IPS-18c (cell line): ENCODE results near the gene AKAP6.
"Not testable (repeated sequence)": the region's sequence is repeated elsewhere in the genome, so short reads cannot be mapped to it uniquely, and the experiment has no call there.

Experiments used
- H3K4me3 ChIP-seq: 2 replicates; pipeline ENCODE4 v1.7.0; 2013; ENCODE audit warnings: low read depth, mild to moderate bottlenecking, low read length, moderate library complexity; ENCODE audit not compliant: insufficient read depth
- H3K9me3 ChIP-seq: one replicate; pipeline ENCODE4 v1.6.1; 2013; ENCODE audit warnings: mild to moderate bottlenecking, low read length, moderate library complexity; ENCODE audit not compliant: control insufficient read depth, insufficient read depth

Gene AKAP6

DNA sequence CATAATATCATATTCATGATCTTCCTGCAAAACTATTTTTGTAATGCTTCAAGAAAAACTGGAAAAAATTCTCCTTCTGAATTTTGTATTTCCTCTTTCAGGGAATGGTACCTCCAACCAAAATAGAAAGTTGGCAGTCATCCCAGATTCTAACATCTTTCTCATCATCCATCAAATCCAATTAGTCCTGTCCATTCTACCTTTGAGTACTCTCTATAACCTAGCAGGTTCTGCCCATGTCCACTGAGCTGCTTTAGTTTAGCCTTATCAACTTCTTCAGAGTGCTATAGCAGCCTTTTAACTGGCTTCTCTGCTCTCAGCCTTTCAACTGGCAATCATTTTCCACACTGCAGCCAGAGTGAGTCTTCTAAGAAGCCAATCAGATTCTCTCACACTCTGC lies 236.2 kb downstream of the AKAP6 start:
- no peak overlapping the region for H3K4me3 ChIP-seq
- H3K9me3 ChIP-seq = no peaks in the 10 kb centered on the region

DNA sequence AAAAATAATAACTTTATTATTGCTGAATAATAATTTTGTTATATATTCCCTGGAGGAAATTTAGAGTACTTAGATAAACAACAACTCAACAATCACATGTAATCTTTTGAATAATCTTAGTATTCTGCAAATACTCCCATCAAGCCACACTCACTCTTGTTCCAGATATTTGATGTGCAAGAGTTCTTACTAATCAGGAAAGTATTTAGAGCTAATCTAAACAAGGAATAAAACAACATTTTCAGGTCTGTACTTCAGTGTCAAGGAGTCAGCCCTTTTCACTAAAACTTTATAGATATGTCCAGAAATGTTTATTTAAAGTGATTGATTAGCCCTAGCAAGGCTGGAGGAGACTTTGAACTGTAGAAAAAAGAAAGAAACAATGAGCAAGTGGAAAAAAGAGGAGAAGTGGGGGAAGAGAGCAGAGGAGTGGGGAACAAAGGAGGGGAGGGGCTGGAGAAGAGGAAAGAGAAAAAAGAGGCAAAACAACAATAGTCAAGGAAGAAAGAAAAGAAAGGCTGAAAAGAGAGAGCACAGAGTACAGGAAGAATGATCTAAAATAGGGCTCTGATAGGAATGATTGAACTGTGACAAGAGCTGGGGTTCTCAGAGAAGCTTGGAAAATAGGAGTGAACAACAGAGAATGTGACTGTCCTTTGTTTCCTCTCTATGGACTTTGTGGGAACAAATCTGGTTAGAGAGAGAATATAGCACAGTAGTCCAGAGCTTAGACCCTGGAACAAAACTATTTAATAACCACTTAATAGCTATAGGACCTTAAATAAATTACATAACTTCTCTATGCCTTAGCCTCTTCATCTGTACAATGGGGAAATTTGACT lies 238.7 kb downstream of the AKAP6 start:
- no peak overlapping the region for H3K4me3 ChIP-seq
- H3K9me3 ChIP-seq = no peaks in the 10 kb centered on the region

DNA sequence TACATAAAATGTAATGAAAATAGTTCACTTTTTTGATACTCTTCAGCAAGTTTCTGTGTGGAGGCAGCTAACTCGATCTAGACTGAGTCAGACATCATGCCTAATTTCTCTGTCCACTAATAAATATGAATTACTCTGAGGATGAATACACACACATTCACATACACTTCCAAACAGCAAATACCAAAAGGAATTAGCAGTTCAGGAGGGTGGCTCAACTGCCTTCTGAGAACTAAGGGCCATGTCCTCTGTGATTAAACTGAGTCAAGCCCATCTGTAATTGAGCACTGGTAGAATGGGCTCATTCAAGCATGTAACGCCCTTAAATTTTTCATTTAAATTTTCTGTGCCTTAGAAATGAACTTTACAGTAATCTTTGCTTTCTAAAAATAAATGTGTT lies 242.5 kb downstream of the AKAP6 start:
- Histone ChIP-seq H3K9me3 (no peaks in the 10 kb centered on the region), H3K4me3 (no peak overlapping the region)

DNA sequence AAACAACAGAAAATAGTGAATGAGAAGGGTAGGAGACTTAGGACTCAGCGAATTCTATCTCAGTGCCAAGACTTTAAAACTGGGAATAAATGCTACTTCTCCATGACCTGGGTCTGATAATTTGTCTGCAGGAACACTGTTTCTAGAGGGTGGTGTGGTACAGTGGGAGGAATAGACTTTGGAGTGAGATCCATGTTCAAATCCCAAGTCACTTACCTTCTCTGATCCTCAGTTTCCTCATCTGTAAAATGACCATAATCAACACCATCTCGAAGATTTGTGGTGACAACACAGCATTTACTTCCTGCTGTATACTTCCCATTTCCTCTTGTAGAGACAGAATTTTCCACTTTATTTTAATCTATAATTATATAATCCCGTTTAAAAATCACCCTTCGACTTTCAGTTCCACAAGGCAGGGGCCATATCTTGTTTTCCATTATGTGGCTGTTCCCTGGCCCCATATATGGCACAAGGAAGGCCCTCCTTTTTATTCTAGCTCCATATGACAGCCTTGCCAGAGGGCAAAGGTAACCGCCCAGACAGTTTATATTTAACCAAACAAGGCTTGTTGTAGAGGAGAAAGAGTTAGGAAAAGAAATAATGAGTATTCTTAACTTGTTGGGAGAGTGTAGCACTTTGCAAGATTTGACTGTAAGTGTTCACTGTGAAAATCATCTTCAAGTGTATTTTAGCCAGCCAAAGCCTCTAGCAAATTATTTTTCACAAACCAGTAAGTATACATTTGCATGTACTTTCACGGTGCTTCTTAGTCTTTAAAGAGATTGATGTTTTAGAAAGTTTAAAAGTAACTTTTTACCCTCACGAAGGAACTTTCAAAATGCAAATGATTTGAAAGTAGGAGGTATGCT lies 243.1 kb downstream of the AKAP6 start:
- Histone ChIP-seq H3K9me3 (no peaks in the 10 kb centered on the region), H3K4me3 (no peak overlapping the region)

DNA sequence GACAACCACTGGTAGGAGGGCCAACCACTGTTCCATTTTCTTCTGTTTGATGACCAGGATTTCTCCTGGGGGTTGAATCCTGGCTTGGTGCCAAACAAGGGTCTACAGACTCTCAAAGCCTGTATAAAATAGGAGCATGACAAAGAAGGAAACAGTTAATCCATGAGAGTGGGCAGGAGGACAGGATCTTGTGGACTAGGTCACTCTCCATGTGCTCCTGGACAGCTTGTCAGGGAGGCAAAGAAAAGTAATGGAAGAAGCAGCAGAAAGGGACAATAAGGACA lies 243.7 kb downstream of the AKAP6 start:
- Histone ChIP-seq H3K9me3 (no peaks in the 10 kb centered on the region), H3K4me3 (no peak overlapping the region)

DNA sequence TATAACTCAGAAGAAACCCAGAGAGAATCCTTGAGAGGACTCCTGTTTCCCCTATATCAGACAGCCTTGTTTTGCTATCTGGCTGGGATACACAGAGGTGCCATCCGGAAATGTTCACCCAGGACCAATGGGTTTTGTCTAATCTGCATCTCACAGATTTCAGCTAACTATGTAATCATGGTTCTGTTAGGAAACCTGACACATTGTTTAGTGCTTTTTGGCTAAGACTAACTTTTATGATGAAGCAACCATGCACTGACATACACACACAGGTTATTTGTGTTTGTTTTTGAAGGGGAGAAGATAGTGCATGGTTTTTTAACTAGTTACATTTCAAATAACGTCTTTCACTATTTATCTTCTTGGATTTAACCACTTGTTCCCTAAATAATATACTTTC lies 245.2 kb downstream of the AKAP6 start:
- no peak overlapping the region for H3K4me3 ChIP-seq

DNA sequence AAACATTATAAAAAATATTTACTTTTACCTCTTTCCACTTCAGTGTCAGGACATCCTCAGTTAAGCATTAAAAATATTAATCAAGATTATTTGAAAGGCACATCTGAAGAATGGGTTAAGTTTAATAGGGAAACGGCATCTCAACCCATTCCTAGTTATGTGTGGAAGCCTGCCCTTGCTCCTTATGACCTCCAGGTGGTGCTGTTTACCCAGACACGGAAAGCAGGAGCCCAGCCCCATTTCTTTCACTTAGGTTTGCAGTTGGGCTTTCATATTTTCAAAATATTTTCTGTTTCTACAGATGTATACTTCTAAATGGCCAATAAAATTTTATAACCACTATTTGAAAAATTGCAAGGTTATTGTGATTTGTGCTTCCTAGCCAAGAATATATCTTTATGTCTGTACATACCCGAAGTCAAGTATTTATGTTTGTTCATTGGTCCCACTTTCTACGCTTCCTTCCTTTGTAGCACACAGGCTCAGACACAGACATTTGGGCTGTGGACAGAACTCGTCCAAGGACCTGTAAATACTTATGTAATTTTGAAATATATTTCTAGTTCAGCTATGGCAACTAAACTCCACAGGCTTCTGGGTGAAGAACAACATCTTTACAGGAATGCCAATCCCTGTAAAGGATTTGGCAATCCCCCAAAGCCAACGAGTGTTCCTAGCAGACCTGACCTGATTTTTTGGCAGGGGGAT lies 247.1 kb downstream of the AKAP6 start:
- Histone ChIP-seq H3K9me3 (no peaks in the 10 kb centered on the region), H3K4me3 (no peak overlapping the region)

More for the DNA sequence above, 245.2 kb downstream of the AKAP6 start:
- H3K9me3 ChIP-seq = no peaks in the 10 kb centered on the region

DNA sequence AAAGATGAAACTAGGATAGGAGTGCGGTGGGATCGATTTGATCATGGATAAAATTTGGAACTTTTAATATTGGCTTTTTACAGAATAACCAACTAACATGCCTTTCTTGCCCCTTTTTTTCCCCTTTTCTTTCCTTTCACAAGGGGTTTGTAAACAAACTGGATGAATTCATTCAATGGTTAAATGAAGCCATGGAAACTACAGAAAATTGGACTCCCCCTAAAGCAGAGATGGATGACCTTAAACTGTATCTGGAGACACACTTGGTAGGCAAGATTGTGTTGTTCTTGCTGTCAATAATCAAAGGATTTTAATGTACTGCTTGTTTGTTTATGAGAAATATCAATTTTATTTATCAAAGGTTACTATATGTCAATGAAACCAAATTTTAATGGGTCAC lies 247.9 kb downstream of the AKAP6 start:
- no peak overlapping the region for H3K4me3 ChIP-seq

DNA sequence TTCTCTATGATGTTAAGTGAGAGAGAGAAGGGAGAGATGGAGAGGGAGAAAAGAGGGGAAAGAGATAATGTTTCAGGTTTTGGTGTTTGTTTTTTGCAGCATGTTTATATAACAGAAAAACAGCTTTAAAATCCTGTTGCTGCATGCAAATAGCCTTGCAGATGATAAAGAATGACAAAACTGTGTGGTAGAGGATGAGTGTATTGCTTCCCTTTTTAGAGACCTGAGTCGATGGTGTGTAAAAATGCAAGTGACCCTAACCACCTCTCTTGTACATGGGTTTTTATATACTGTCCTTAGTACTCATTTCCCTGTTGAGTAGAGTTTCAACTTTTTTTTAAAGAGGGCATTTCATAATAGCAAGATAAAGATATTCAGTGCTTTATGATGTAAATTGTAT lies 249.1 kb downstream of the AKAP6 start:
- Histone ChIP-seq H3K9me3 (no peaks in the 10 kb centered on the region), H3K4me3 (no peak overlapping the region)

More for the DNA sequence above, 247.9 kb downstream of the AKAP6 start:
- H3K9me3 ChIP-seq = no peaks in the 10 kb centered on the region

DNA sequence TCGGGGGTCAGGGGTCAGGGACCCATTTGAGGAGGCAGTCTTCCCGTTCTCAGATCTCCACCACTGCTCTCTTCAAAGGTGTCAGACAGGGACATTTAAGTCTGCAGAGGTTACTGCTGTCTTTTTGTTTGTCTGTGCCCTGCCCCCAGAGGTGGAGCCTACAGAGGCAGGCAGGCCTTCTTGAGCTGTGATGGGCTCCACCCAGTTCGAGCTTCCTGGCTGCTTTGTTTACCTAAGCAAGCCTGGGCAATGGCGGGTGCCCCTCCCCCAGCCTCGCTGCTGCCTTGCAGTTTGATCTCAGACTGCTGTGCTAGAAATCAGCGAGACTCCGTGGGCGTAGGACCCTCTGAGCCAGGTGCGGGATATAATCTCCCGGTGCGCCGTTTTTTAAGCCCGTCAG lies 254.3 kb downstream of the AKAP6 start:
- H3K9me3 ChIP-seq, H3K4me3 ChIP-seq: not testable (repeated sequence)

DNA sequence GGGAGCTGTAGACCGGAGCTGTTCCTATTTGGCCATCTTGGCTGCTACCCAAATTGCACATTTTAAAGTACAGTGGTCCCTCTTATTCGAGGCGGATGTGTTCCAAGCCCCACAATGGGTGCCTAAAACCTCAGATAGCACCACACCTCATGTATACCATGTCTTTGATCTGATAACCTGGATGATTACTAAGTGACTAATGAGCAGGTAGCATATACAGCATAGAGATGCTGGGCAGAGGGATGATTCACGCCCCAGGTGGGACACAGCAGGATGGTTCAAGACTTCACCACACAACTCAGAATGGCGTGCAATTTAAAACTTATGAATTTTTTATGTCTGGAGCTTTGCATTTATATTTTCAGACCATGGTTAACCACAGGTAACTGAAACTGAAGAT lies 255.0 kb downstream of the AKAP6 start:
- no peaks in the 10 kb centered on the region for H3K9me3 ChIP-seq

DNA sequence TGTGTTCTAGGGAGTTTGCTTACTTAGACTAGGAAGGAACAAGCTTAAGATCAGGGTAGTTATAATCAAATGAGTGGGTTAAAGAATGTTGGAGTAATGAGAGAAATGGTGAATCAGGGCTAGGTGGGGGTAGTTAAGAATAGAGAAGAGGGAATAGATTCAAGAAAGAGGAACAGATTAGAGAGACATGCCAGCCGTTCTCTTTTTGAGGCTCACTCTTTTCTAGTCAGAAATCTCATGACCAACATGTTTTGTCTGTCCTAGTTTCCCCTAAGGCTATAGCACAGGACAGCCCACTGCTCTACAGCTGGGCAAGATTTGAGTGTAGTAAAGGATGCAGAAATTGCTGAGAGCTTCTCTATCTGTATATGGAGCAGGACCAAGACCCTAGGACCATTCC lies 258.4 kb downstream of the AKAP6 start:
- Histone ChIP-seq H3K9me3 (no peaks in the 10 kb centered on the region), H3K4me3 (no peak overlapping the region)

More for the DNA sequence above, 255.0 kb downstream of the AKAP6 start:
- H3K4me3 ChIP-seq = no peak overlapping the region

DNA sequence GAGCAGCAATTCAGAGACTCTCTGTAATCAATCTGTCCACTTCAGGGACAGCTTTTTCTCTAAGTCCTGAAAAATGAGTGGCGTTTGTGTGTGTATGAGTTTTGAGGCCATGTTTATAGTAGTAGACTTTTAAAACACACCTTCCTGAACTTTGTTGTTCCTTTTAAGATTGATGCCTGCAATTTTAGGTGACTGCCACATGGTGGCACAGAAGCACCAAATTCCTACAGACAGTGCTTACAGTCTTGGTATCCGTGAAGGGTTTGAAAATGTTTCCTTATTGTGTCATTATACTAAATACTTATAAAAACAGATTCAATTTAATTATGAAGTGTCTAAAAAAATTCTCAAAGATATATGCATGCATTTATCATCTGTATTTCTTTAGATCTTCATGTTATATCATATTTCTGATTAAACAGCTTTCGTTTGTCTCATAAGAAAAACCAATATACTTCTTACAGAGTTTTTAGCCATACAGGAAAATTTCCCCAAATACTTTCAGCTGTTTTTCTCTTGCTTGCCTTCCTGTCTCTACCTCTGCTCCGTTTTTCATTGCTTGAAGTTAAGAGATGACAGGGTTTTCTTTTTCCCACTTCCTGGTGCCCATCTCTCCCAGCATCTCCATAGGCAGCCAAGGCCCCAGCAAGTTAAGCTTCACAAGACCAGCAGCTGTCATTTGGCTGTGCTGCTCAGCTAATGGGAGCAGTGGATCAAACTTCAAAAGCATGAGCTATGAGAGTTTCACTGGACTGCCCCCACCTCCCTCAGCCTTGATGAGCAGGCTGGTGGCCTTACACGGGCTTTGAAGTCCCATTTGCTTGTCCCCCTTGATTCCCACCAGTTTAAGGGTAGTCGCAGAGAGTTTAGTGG lies 259.6 kb downstream of the AKAP6 start:
- H3K9me3 ChIP-seq = no peaks in the 10 kb centered on the region
- H3K4me3 ChIP-seq = no peak overlapping the region

DNA sequence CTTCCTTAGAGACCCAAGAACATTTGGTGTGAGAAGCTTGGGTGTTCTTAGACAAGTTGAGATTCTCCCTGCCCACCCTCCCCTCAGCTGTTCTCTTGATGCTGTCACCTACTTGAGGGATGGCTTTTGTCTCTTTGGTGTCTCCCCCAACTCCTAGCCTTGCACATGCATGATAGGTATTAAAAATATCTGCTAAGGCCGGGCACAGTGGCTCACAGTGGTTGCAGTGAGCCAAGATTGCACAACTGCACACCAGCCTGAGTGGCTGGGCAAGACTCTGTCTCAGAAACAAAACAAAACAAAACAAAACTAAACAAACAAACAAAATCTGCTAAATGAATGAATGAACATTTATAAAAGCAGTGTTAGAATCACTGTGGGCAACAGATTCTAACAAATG lies 261.1 kb downstream of the AKAP6 start:
- Histone ChIP-seq H3K9me3 (no peaks in the 10 kb centered on the region), H3K4me3 (no peak overlapping the region)

DNA sequence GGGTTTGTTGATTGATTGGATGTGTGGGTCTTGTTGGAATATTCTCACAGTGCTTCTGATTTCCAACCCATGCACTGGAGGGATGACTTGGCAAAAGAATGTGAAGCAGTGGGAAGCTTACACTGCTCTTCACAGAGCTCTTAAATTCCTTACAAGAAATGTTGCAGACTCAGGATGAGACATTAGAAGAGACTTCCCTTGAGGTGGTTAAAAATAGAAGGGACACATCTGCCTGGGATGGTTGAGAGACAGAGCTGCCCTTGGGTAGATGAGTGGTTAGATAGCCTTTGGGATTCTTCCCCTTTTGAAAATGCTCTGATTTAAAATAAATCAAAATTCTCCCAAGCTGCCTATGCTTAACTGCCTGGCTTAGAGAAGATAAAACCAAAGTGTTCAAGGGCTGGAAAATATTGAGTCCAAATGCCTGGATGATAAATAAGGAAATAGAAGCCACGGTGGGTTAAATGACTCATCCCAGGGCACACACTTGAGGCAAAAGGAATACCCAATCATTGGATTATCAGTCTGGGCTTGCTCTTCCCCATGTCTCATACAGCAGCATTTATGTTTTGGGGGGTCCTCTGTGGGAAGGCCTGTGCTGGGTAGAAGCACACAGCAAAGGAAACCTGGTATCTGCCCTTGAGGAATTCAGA lies 264.3 kb downstream of the AKAP6 start:
- H3K4me3 ChIP-seq = no peak overlapping the region
- no peaks in the 10 kb centered on the region for H3K9me3 ChIP-seq

DNA sequence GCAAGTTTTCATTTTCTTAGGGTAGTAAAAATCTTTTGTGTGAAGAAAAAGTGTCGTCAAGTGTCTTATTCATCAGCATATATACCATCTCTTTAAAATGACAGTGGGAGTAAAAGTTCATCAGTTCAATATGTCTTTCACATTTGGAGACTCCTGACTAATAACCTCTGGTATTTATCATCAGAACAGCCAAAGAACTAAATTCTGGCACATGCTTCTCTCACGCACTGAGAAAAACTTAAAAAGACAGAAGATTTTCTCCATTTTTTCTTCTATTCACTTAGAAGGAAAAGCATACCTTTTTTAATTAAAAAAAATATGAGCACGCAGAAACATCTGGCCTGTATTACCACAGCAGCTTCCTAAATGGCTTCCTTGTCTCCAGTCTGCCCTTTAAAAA lies 265.7 kb downstream of the AKAP6 start:
- Histone ChIP-seq H3K9me3 (no peaks in the 10 kb centered on the region), H3K4me3 (no peak overlapping the region)

DNA sequence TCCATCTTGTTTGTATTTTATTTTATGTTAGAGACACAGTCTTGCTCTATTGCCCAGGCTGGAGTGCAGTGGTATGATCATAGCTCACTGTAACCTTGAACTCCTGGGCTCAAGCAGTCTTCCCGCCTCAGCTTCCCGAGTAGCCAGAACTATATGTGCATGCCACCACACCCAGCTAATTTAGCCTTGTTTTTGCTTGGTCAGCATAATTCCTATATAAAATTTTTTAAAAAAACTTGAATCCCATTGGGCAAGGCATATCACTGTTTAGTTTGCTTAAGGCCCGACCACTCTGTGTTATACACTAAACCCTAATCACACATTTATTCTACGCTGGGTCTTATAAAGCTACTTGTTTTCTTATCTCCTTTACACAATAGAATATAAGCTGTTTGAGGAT lies 266.4 kb downstream of the AKAP6 start:
- Histone ChIP-seq H3K9me3 (no peaks in the 10 kb centered on the region), H3K4me3 (no peak overlapping the region)
